Liver (tissue), 9 donors: ENCODE measurements around the gene USP24. TPM values are rescaled to one million over a fixed set of nuclear protein-coding genes. Genes with fewer than 3 reads are reported as not detected.

Experiments
- DNase-seq: peaks from one replicate; pipeline ENCODE4 v3.0.0-alpha.2; 2017; ENCODE audit warnings: low spot score
- H3K27ac ChIP-seq, 2 donors: one replicate each; pipeline ENCODE4 v1.7.0; 2013; ENCODE audit warnings: inconsistent platforms in 2 of 2, low read length in 2 of 2, control low read depth in 1 of 2, low read depth in 1 of 2, mild to moderate bottlenecking in 1 of 2
- H3K27me3 ChIP-seq, 4 donors: one replicate each; pipeline versions ENCODE4 v1.6.1 to v1.7.0; 2013; ENCODE audit warnings: low read length in 3 of 4, inconsistent platforms in 1 of 4, mild to moderate bottlenecking in 1 of 4, moderate library complexity in 1 of 4; ENCODE audit not compliant: control insufficient read depth in 4 of 4, insufficient read depth in 4 of 4
- H3K36me3 ChIP-seq, 4 donors: one replicate each; pipeline versions ENCODE4 v1.6.1 to v1.7.0; 2013; ENCODE audit warnings: low read length in 3 of 4, mild to moderate bottlenecking in 3 of 4, low read depth in 1 of 4, moderate library complexity in 1 of 4; ENCODE audit not compliant: control insufficient read depth in 4 of 4, insufficient read depth in 3 of 4
- H3K4me1 ChIP-seq, 4 donors: one replicate each; pipeline versions ENCODE4 v1.6.1 to v1.7.0; 2013; ENCODE audit warnings: low read length in 3 of 4, mild to moderate bottlenecking in 3 of 4, moderate library complexity in 1 of 4; ENCODE audit not compliant: control insufficient read depth in 4 of 4, insufficient read depth in 4 of 4
- H3K4me3 ChIP-seq, 3 donors: one replicate each; pipeline versions ENCODE4 v1.6.1 to v1.7.0; 2013; ENCODE audit warnings: low read length in 3 of 3, control low read depth in 1 of 3, low read depth in 1 of 3, mild to moderate bottlenecking in 1 of 3
- H3K9ac ChIP-seq, 2 donors: one replicate each; pipeline ENCODE4 v1.7.0; 2013; ENCODE audit warnings: low read length in 2 of 2, mild to moderate bottlenecking in 2 of 2, moderate library complexity in 2 of 2, control low read depth in 1 of 2, low read depth in 1 of 2
- H3K9me3 ChIP-seq, 4 donors: one replicate each; pipeline versions ENCODE4 v1.6.1 to v1.7.0; 2013; ENCODE audit warnings: low read length in 3 of 4; ENCODE audit not compliant: control insufficient read depth in 4 of 4
- CTCF ChIP-seq: fragments of 150-350 bp; IDR thresholded peaks from 2 replicates; pipeline ENCODE4 v1.5.1; 2017; ENCODE audit warnings: improper control_type of control experiment, low read depth, low read length; ENCODE audit not compliant: missing input control
- EGR1 ChIP-seq, 2 donors: IDR thresholded peaks; 2 replicates each; pipeline ENCODE4 v1.6.1; 2016 to 2018; ENCODE audit warnings: antibody characterized with exemption in 2 of 2, low read depth in 2 of 2
- FOXA2 ChIP-seq: IDR thresholded peaks from 2 replicates; pipeline ENCODE4 v1.6.1; 2016; ENCODE audit warnings: antibody characterized with exemption
- GABPA ChIP-seq, 2 donors: IDR thresholded peaks in 1 of 2; conservative IDR thresholded peaks in 1 of 2; 2 replicates each; pipeline ENCODE4 v1.6.1; 2016; ENCODE audit warnings: antibody characterized with exemption in 2 of 2, mild to moderate bottlenecking in 1 of 2, moderate library complexity in 1 of 2
- HNF4A ChIP-seq, 2 donors: conservative IDR thresholded peaks; 2 replicates each; pipeline ENCODE4 v1.6.1; 2016; ENCODE audit warnings: antibody characterized with exemption in 2 of 2, mild to moderate bottlenecking in 2 of 2
- HNF4G ChIP-seq: IDR thresholded peaks from 2 replicates; pipeline ENCODE4 v1.6.1; 2016; ENCODE audit warnings: antibody characterized with exemption
- JUND ChIP-seq, 2 donors: IDR thresholded peaks; 2 replicates each; pipeline ENCODE4 v1.6.1; 2016; ENCODE audit warnings: antibody characterized with exemption in 2 of 2
- NR2F2 ChIP-seq: IDR thresholded peaks from 2 replicates; pipeline ENCODE4 v1.6.1; 2016; ENCODE audit warnings: antibody characterized with exemption
- RAD21 ChIP-seq, 2 donors: IDR thresholded peaks; 2 replicates each; pipeline ENCODE4 v1.6.1; 2016; ENCODE audit warnings: antibody characterized with exemption in 2 of 2, mild to moderate bottlenecking in 2 of 2
- RXRA ChIP-seq, 2 donors: IDR thresholded peaks; 2 replicates each; pipeline ENCODE4 v1.6.1; 2017 to 2018; ENCODE audit warnings: antibody characterized with exemption in 2 of 2, mild to moderate bottlenecking in 1 of 2
- SP1 ChIP-seq: IDR thresholded peaks from 2 replicates; pipeline ENCODE4 v1.6.1; 2018; ENCODE audit warnings: antibody characterized with exemption, mild to moderate bottlenecking
- YY1 ChIP-seq: IDR thresholded peaks from 2 replicates; pipeline ENCODE4 v1.6.1; 2016; ENCODE audit warnings: antibody characterized with exemption, mild to moderate bottlenecking
- ZBTB33 ChIP-seq: IDR thresholded peaks from 2 replicates; pipeline ENCODE4 v1.6.1; 2016; ENCODE audit warnings: antibody characterized with exemption
- WGBS: extraction: QIAGEN DNeasy Blood & Tissue Kit; methylation state at CpG from one replicate; pipeline ENCODE4 v1.1.7; 2013; 5-methylcytosine and 5-hydroxymethylcytosine counted together
- polyA plus RNA-seq, 2 donors: library from polyadenylated mRNA; stranded (reverse) in 1 of 2; unstranded in 1 of 2; fragments of 200-250 nt in 1 of 2; fragments of >200 nt in 1 of 2; fragmentation: Nextera tagmentation in 1 of 2; extraction: Ambion mirVana in 1 of 2; gene quantifications; one replicate each; pipeline versions ENCODE4 v1.2.1 to v1.2.3, GENCODE V29; 2013 to 2015
- total RNA-seq, 2 donors: library from RNA; depleted of rRNA; stranded (reverse); fragments of >200 nt; gene quantifications; one replicate each; pipeline ENCODE4 v1.2.3, GENCODE V29; 2014
- TF ChIP-seq, protein P1 (sequence below): IDR thresholded peaks from 2 replicates; pipeline ENCODE4 v1.6.1; 2016; ENCODE audit warnings: antibody characterized with exemption
- donor health status: healthy.
- donor health status: healthy.
- donor health status: healthy.
- donor health status: healthy.
- donor health status: healthy.

USP24 gene
- total and polyA plus RNA-seq, 4 donors, result 7.0 to 75.8 (median 20.3) TPM

DNA sequence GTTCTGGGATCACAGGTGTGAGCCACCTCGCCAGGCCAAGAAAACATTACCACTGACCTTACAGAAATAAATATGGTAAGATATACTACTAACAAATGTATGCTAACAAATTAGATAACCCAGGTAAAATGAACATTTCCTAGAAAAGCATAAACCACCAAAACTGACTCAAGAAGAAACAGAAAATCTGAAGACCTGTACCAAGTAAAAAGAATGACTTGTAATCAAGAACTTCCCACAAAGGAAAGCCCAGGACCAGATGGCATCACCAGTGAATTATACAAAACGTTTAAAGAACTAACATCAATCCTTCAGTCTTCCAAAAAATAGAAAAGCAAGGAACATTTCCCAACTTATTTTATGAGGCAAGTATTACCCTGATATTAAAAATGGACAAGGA lies 29.3 kb downstream of the USP24 start:
- Histone ChIP-seq H3K27ac (no peak overlapping the region), H3K4me1 (no peaks in the 10 kb centered on the region), H3K36me3 (no peaks in the 10 kb centered on the region), H3K27me3 (no peaks in the 10 kb centered on the region), H3K9ac (no peak overlapping the region), H3K4me3 (no peak overlapping the region), H3K9me3 (no peaks in the 10 kb centered on the region)
- DNase-seq, result no peak
- WGBS, result 93% methylated on average over 2 of the region's 2 CpGs
- TF ChIP-seq ZBTB33 (no peak), RAD21 (IDR thresholded peaks at IDR 0.05) (no peak), EGR1 (IDR thresholded peaks at IDR 0.05; ENCODE audit: low read depth in 2 of 2) (no peak), FOXA2 (no peak), HNF4A (conservative IDR thresholded peaks at IDR 0.05) (no peak), SP1 (no peak), RXRA (IDR thresholded peaks at IDR 0.05) (no peak), NR2F2 (no peak), HNF4G (no peak), JUND (IDR thresholded peaks at IDR 0.05) (no peak), GABPA (IDR thresholded peaks at IDR 0.05 in 1 of 2, conservative IDR thresholded peaks at IDR 0.05 in 1 of 2) (no peak), YY1 (no peak)

GRCh38 chr1:55184859-55185258 lies 30.3 kb downstream of the USP24 start:
- Histone ChIP-seq H3K9me3 (no peaks in the 10 kb centered on the region), H3K27ac (no peak overlapping the region)
- WGBS, result over 99% methylated on average over 5 of the region's 5 CpGs

More at GRCh38 chr1:55184859-55185258, 30.3 kb downstream of the USP24 start:
- DNase-seq, result no peak
- Histone ChIP-seq H3K27me3 (no peaks in the 10 kb centered on the region), H3K4me1 (no peaks in the 10 kb centered on the region), H3K9ac (no peak overlapping the region), H3K4me3 (no peak overlapping the region), H3K36me3 (no peaks in the 10 kb centered on the region)
- TF ChIP-seq HNF4G, result no peak
- TF ChIP-seq RXRA (IDR thresholded peaks at IDR 0.05), result no peak
- no peak for TF ChIP-seq RAD21 (IDR thresholded peaks at IDR 0.05)
- TF ChIP-seq CTCF, result no peak
- TF ChIP-seq, protein P1, sequence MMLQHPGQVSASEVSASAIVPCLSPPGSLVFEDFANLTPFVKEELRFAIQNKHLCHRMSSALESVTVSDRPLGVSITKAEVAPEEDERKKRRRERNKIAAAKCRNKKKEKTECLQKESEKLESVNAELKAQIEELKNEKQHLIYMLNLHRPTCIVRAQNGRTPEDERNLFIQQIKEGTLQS, result no peak
